HEK293 (cell line): Measurements from ENCODE around the gene TRIP10.

Experiments
- CTCF ChIA-PET: fragments of 350-600 bp; formaldehyde crosslinking; extraction: SDS; loops from one replicate; lab custom pipeline; 2021; ENCODE audit warnings: antibody characterized with exemption; lab: Yijun Ruan, JAX
- POLR2A ChIA-PET: fragments of 300-600 bp; formaldehyde crosslinking; extraction: SDS; loops from one replicate; lab custom pipeline; 2020; ENCODE audit warnings: antibody characterized with exemption, inconsistent platforms; lab: Yijun Ruan, JAX
- H3K27ac ChIP-seq: fragments of 200-500 bp; sonication (Bioruptor generic); 2 replicates; pipeline ENCODE4 v1.5.1; 2014; ENCODE audit warnings: low read depth, low read length, control low read depth, inconsistent platforms; ENCODE audit errors: extremely low read depth
- H3K36me3 ChIP-seq, 2 experiments: fragments of 200-500 bp in 1 of 2; sonication (Bioruptor generic) in 1 of 2; 1 replicate in 1 of 2; 2 replicates in 1 of 2; pipeline ENCODE4 v1.5.1; 2014 to 2017; ENCODE audit warnings: inconsistent platforms in 2 of 2, low read length in 2 of 2; ENCODE audit not compliant: control insufficient read depth in 2 of 2, insufficient read depth in 1 of 2
- H3K4me1 ChIP-seq: fragments of 200-500 bp; sonication (Bioruptor generic); 2 replicates; pipeline ENCODE4 v1.5.1; 2014; ENCODE audit warnings: mild to moderate bottlenecking, low read length, inconsistent platforms; ENCODE audit not compliant: control insufficient read depth, insufficient read depth
- H3K4me3 ChIP-seq: 2 replicates; pipeline ENCODE4 v1.5.1; 2011; ENCODE audit warnings: low read depth, mild to moderate bottlenecking, control low read depth, low read length, moderate library complexity
- H3K9me3 ChIP-seq: fragments of 200-500 bp; sonication (Bioruptor generic); 2 replicates; pipeline ENCODE4 v1.5.1; 2014; ENCODE audit warnings: low read depth, low read length, inconsistent platforms; ENCODE audit not compliant: control insufficient read depth, insufficient read depth
- BCL11A ChIP-seq: fragments of 450-650 bp; formaldehyde crosslinking; IDR thresholded peaks from 2 replicates; pipeline ENCODE4 v1.5.1; 2016; ENCODE audit warnings: low read depth, missing biosample characterization, missing genetic modification characterization
- BCL6B ChIP-seq: fragments of 450-650 bp; formaldehyde crosslinking; IDR thresholded peaks from 2 replicates; pipeline ENCODE4 v1.5.1; 2017; ENCODE audit warnings: missing biosample characterization, missing genetic modification characterization
- EGR2 ChIP-seq: fragments of 450-650 bp; formaldehyde crosslinking; IDR thresholded peaks from 2 replicates; pipeline ENCODE4 v1.5.1; 2016; ENCODE audit warnings: low read depth, missing biosample characterization, missing genetic modification characterization
- HOXD13 ChIP-seq: sonication (generic); formaldehyde crosslinking; IDR thresholded peaks from 2 replicates; pipeline ENCODE4 v1.8.0; 2022; ENCODE audit warnings: missing genetic modification reagents, borderline replicate concordance
- KLF1 ChIP-seq: fragments of 450-650 bp; formaldehyde crosslinking; IDR thresholded peaks from 2 replicates; pipeline ENCODE4 v1.5.1; 2016; ENCODE audit warnings: missing biosample characterization, missing genetic modification characterization
- KLF9 ChIP-seq: fragments of 450-650 bp; formaldehyde crosslinking; IDR thresholded peaks from 2 replicates; pipeline ENCODE4 v1.5.1; 2016; ENCODE audit warnings: missing biosample characterization, missing genetic modification characterization, low read depth
- MYNN ChIP-seq: fragments of 450-650 bp; formaldehyde crosslinking; IDR thresholded peaks from 2 replicates; pipeline ENCODE4 v1.5.1; 2016; ENCODE audit warnings: missing biosample characterization, missing genetic modification characterization, borderline replicate concordance
- SCRT2 ChIP-seq: fragments of 450-650 bp; formaldehyde crosslinking; IDR thresholded peaks from 2 replicates; pipeline ENCODE4 v1.5.1; 2016; ENCODE audit warnings: missing biosample characterization, missing genetic modification characterization
- SP2 ChIP-seq: fragments of 450-650 bp; formaldehyde crosslinking; IDR thresholded peaks from 2 replicates; pipeline ENCODE4 v1.5.1; 2016; ENCODE audit warnings: missing biosample characterization, missing genetic modification characterization
- SP3 ChIP-seq: fragments of 450-650 bp; formaldehyde crosslinking; IDR thresholded peaks from 2 replicates; pipeline ENCODE4 v1.5.1; 2016; ENCODE audit warnings: missing biosample characterization, missing genetic modification characterization
- ZBTB17 ChIP-seq: fragments of 450-650 bp; formaldehyde crosslinking; IDR thresholded peaks from 2 replicates; pipeline ENCODE4 v1.5.1; 2016; ENCODE audit warnings: missing biosample characterization, missing genetic modification characterization
- ZFHX2 ChIP-seq: fragments of 450-650 bp; formaldehyde crosslinking; conservative IDR thresholded peaks from 2 replicates; pipeline ENCODE4 v1.5.1; 2016; ENCODE audit warnings: missing biosample characterization, missing genetic modification characterization
- ZNF140 ChIP-seq: fragments of 450-650 bp; formaldehyde crosslinking; IDR thresholded peaks from 2 replicates; pipeline ENCODE4 v1.5.1; 2016; ENCODE audit warnings: missing biosample characterization, missing genetic modification characterization
- ZNF202 ChIP-seq: fragments of 450-650 bp; formaldehyde crosslinking; IDR thresholded peaks from 2 replicates; pipeline ENCODE4 v1.5.1; 2016; ENCODE audit warnings: missing biosample characterization, missing genetic modification characterization, borderline replicate concordance
- ZNF311 ChIP-seq: fragments of 450-650 bp; formaldehyde crosslinking; IDR thresholded peaks from 2 replicates; pipeline ENCODE4 v1.5.1; 2017; ENCODE audit warnings: missing biosample characterization, missing genetic modification characterization, borderline replicate concordance
- ZNF324 ChIP-seq: fragments of 450-650 bp; formaldehyde crosslinking; IDR thresholded peaks from 2 replicates; pipeline ENCODE4 v1.5.1; 2016; ENCODE audit warnings: missing biosample characterization, missing genetic modification characterization
- ZNF341 ChIP-seq: fragments of 450-650 bp; formaldehyde crosslinking; IDR thresholded peaks from 2 replicates; pipeline ENCODE4; 2016; ENCODE audit warnings: low read depth, missing biosample characterization, missing genetic modification characterization
- ZNF394 ChIP-seq: fragments of 450-650 bp; formaldehyde crosslinking; IDR thresholded peaks from 2 replicates; pipeline ENCODE4 v1.5.1; 2016; ENCODE audit warnings: missing biosample characterization, missing genetic modification characterization, mild to moderate bottlenecking, moderate library complexity, borderline replicate concordance
- ZNF426 ChIP-seq: fragments of 450-650 bp; formaldehyde crosslinking; IDR thresholded peaks from 2 replicates; pipeline ENCODE4 v1.5.1; 2017; ENCODE audit warnings: missing biosample characterization, missing genetic modification characterization, mild to moderate bottlenecking, inconsistent platforms, moderate library complexity
- ZNF514 ChIP-seq: fragments of 450-650 bp; formaldehyde crosslinking; IDR thresholded peaks from 2 replicates; pipeline ENCODE4 v1.5.1; 2016; ENCODE audit warnings: missing biosample characterization, missing genetic modification characterization
- ZNF529 ChIP-seq: fragments of 450-650 bp; formaldehyde crosslinking; IDR thresholded peaks from 2 replicates; pipeline ENCODE4 v1.5.1; 2017; ENCODE audit warnings: missing genetic modification characterization, missing biosample characterization; ENCODE audit not compliant: insufficient replicate concordance
- ZNF664 ChIP-seq: fragments of 450-650 bp; formaldehyde crosslinking; IDR thresholded peaks from 2 replicates; pipeline ENCODE4 v1.5.1; 2016; ENCODE audit warnings: missing biosample characterization, missing genetic modification characterization
- ZNF747 ChIP-seq: fragments of 450-650 bp; formaldehyde crosslinking; IDR thresholded peaks from 2 replicates; pipeline ENCODE4 v1.5.1; 2016; ENCODE audit warnings: missing biosample characterization, missing genetic modification characterization
- TF ChIP-seq, protein P1 (sequence below): fragments of 450-650 bp; formaldehyde crosslinking; IDR thresholded peaks from 2 replicates; pipeline ENCODE4 v1.5.1; 2016; ENCODE audit warnings: missing biosample characterization, missing genetic modification characterization

Gene TRIP10

GRCh38 chr19:6718111-6718740 is 21.3 kb upstream of the TRIP10 start:
- Histone ChIP-seq H3K27ac (no peak overlapping the region), H3K4me1 (no peaks in the 10 kb centered on the region), H3K9me3 (no peaks in the 10 kb centered on the region), H3K36me3 (no peaks in the 10 kb centered on the region), H3K4me3 (no peak overlapping the region)
- ChIA-PET CTCF (interaction anchor here (0.6 kb wide), 1 partner anchor 731 kb away, joined by 4 read pairs; no protein-coding TSS in a partner anchor), POLR2A (no interaction called here)
- no peak for TF ChIP-seq ZNF202 (tag by site-specific recombination)
- TF ChIP-seq ZFHX2 (tag by site-specific recombination): 0 out of 2 replicates have a peak, but pooled peaks have one; percentile 4
- peak; percentile 59 for TF ChIP-seq ZNF341 (tag by site-specific recombination)
- no peak for TF ChIP-seq ZBTB17 (tag by site-specific recombination)

DNA sequence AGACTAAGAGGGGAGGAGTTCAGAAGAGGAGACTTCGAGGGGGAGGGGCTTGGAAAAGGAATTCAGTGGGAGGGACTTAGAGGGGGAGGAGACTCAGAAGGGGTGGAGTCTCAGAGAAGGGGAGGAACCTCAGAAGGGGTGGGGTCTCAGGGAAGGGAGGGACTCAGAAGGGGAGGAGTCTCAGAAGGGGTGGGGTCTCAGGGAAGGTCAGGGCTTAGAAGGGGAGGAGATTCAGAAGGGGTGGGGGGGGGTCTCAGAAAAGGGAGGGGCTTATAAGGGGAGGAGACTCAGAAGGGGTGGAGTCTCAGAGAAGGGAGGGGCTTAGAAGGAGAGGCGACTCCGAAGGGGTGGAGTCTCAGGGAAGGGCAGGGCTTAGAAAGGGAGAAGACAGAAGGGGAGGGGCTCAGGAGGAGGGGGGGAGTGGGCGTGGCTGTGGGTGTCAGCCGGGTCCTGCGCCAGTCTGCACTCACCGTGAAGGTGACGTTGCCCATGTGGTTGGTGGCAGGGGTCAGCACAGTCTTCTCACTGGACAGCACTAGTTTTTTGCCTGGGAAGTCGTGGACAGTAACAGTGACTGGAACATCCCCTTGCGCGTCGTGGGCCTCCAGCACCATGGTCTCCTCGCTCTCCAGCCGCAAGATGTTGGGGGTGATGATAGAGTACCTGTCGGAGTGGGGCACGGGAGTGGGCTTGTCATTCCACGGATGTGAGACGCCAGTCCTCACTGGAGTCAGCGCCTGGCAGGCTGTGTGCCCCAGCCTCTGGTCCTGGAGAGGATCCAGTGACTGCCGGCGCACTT is 20.5 kb upstream of the TRIP10 start:
- Histone ChIP-seq H3K4me3 (no peak overlapping the region), H3K9me3 (no peaks in the 10 kb centered on the region), H3K36me3 (no peaks in the 10 kb centered on the region)
- no peak for TF ChIP-seq ZNF140 (tag by site-specific recombination)
- TF ChIP-seq MYNN: no peak
- TF ChIP-seq ZFHX2 (tag by site-specific recombination): peak; percentile 24; the same call in 1 of the 2 replicates
- TF ChIP-seq KLF1 (tag by site-specific recombination): peak; percentile 52; the same call in 1 of the 2 replicates
- TF ChIP-seq, protein P1, sequence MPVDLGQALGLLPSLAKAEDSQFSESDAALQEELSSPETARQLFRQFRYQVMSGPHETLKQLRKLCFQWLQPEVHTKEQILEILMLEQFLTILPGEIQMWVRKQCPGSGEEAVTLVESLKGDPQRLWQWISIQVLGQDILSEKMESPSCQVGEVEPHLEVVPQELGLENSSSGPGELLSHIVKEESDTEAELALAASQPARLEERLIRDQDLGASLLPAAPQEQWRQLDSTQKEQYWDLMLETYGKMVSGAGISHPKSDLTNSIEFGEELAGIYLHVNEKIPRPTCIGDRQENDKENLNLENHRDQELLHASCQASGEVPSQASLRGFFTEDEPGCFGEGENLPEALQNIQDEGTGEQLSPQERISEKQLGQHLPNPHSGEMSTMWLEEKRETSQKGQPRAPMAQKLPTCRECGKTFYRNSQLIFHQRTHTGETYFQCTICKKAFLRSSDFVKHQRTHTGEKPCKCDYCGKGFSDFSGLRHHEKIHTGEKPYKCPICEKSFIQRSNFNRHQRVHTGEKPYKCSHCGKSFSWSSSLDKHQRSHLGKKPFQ (tag by site-specific recombination): no peak
- TF ChIP-seq KLF9: peak; percentile 87
- TF ChIP-seq EGR2: peak; percentile 28; the same call in 1 of the 2 replicates
- TF ChIP-seq ZNF324 (tag by site-specific recombination): no peak
- TF ChIP-seq SP3 (tag by site-specific recombination): peak; percentile 82
- peak; percentile 62 for TF ChIP-seq SP2
- TF ChIP-seq, all 188 proteins: peak for 6
- CTCF ChIA-PET: interaction anchor here (0.6 kb wide), 1 partner anchor 731 kb away, joined by 4 read pairs; no protein-coding TSS in a partner anchor
- no peak overlapping the region for H3K27ac ChIP-seq
- H3K4me1 ChIP-seq: no peaks in the 10 kb centered on the region
- POLR2A ChIA-PET: no interaction called here

GRCh38 chr19:6719540-6719861 is 20.0 kb upstream of the TRIP10 start:
- TF ChIP-seq ZNF394 (no peak), ZNF664 (tag by site-specific recombination) (no peak), ZNF747 (tag by site-specific recombination) (no peak), ZNF426 (no peak), BCL11A (tag by site-specific recombination) (no peak), HOXD13 (CRISPR knock-in tag) (no peak), SCRT2 (tag by site-specific recombination) (no peak), ZNF311 (no peak), ZNF514 (no peak), ZNF529 (tag by site-specific recombination) (no peak), SP3 (tag by site-specific recombination) (no peak), BCL6B (tag by site-specific recombination) (no peak)
- no peak overlapping the region for H3K27ac ChIP-seq
- H3K4me1 ChIP-seq: no peaks in the 10 kb centered on the region
- H3K36me3 ChIP-seq: no peaks in the 10 kb centered on the region
- H3K9me3 ChIP-seq: no peaks in the 10 kb centered on the region
- no peak overlapping the region for H3K4me3 ChIP-seq
- CTCF ChIA-PET: no interaction called here
- POLR2A ChIA-PET: no interaction called here
